Measurements from ENCODE around the gene GPC6.

Gene GPC6

GRCh38 chr13:94079876-94080275 is 853.3 kb downstream of the GPC6 start:
- DNase-seq: no peak

GRCh38 chr13:94080527-94080926 is 853.9 kb downstream of the GPC6 start:
- DNase-seq: no peak

- DNase-seq: no peak
Measured at GRCh38 chr13:94087100-94087499, 860.5 kb downstream of the GPC6 start.

- DNase-seq: no peak
Measured at GRCh38 chr13:94088742-94089141, 862.1 kb downstream of the GPC6 start.

- DNase-seq: no peak
Measured at GRCh38 chr13:94090773-94091480, 864.3 kb downstream of the GPC6 start.

- no peak for DNase-seq
Measured at GRCh38 chr13:94093652-94094315, 867.2 kb downstream of the GPC6 start.

GRCh38 chr13:94109715-94110374 is 883.2 kb downstream of the GPC6 start:
- DNase-seq: no peak

GRCh38 chr13:94112227-94112626 is 885.6 kb downstream of the GPC6 start:
- no peak for DNase-seq

- no peak for DNase-seq
Measured at GRCh38 chr13:94112731-94113130, 886.1 kb downstream of the GPC6 start.

- no peak for DNase-seq
Measured at GRCh38 chr13:94113245-94113644, 886.6 kb downstream of the GPC6 start.

GRCh38 chr13:94114166-94114565 is 887.6 kb downstream of the GPC6 start:
- no peak for DNase-seq

- DNase-seq: no peak
Measured at GRCh38 chr13:94115054-94115453, 888.4 kb downstream of the GPC6 start.

- no peak for DNase-seq
Measured at GRCh38 chr13:94119360-94119936, 892.8 kb downstream of the GPC6 start.

- DNase-seq: no peak
Measured at GRCh38 chr13:94120878-94121277, 894.3 kb downstream of the GPC6 start.

GRCh38 chr13:94121686-94122085 is 895.1 kb downstream of the GPC6 start:
- no peak for DNase-seq

- DNase-seq: no peak
Measured at GRCh38 chr13:94122300-94122915, 895.8 kb downstream of the GPC6 start.

- no peak for DNase-seq
Measured at GRCh38 chr13:94123557-94123956, 897.0 kb downstream of the GPC6 start.

GRCh38 chr13:94128430-94128829 is 901.8 kb downstream of the GPC6 start:
- DNase-seq: no peak

GRCh38 chr13:94129490-94129894 is 902.9 kb downstream of the GPC6 start:
- no peak for DNase-seq

- DNase-seq: no peak
Measured at GRCh38 chr13:94138831-94139230, 912.2 kb downstream of the GPC6 start.

- no peak for DNase-seq
Measured at GRCh38 chr13:94139393-94139995, 912.9 kb downstream of the GPC6 start.

GRCh38 chr13:94140027-94140426 is 913.4 kb downstream of the GPC6 start:
- no peak for DNase-seq

GRCh38 chr13:94140511-94140910 is 913.9 kb downstream of the GPC6 start:
- DNase-seq: no peak
